Gastrocnemius medialis (tissue), 4 donors: ENCODE measurements around the gene SLC9A4. TPM values are rescaled to one million over a fixed set of nuclear protein-coding genes. Genes with fewer than 3 reads are reported as not detected.

Experiments
- ATAC-seq, 2 donors: fragments of 150-250 bp; one replicate each; pipeline ENCODE4 v1.9.1; 2016
- DNase-seq, 2 donors: peaks; one replicate each; pipeline ENCODE4 v3.0.0-alpha.2; 2019
- H3K27ac ChIP-seq, 4 donors: fragments of 200-600 bp; sonication (generic); 1 replicate in 1 of 4; 2 replicates in 3 of 4; pipeline ENCODE4 v1.5.1; 2016 to 2018; ENCODE audit warnings: mild to moderate bottlenecking in 2 of 4, moderate library complexity in 1 of 4
- H3K27me3 ChIP-seq, 3 donors: fragments of 200-600 bp; sonication (generic) in 2 of 3; 1 replicate in 1 of 3; 2 replicates in 2 of 3; pipeline versions ENCODE4 v1.5.1 to v1.6.0; 2016 to 2019; ENCODE audit warnings: mild to moderate bottlenecking in 1 of 3, moderate library complexity in 1 of 3
- H3K36me3 ChIP-seq, 2 donors: fragments of 200-600 bp; sonication (generic) in 1 of 2; one replicate each; pipeline ENCODE4 v1.5.1; 2017 to 2018
- H3K4me1 ChIP-seq, 2 donors: fragments of 200-600 bp; sonication (generic) in 1 of 2; one replicate each; pipeline ENCODE4 v1.5.1; 2016 to 2017; ENCODE audit warnings: mild to moderate bottlenecking in 2 of 2
- H3K4me3 ChIP-seq, 4 donors: fragments of 200-600 bp; sonication (generic) in 3 of 4; 1 replicate in 1 of 4; 2 replicates in 3 of 4; pipeline ENCODE4 v1.5.1; 2016 to 2019; ENCODE audit warnings: mild to moderate bottlenecking in 2 of 4
- H3K9me3 ChIP-seq, 3 donors: fragments of 200-600 bp; sonication (generic) in 2 of 3; 1 replicate in 1 of 3; 2 replicates in 2 of 3; pipeline ENCODE4 v1.5.1; 2016 to 2019
- POLR2A ChIP-seq, 2 donors: fragments of 450-650 bp; IDR thresholded peaks; one replicate each; pipeline ENCODE4 v1.6.1; 2017; ENCODE audit warnings: antibody characterized with exemption in 2 of 2, mild to moderate bottlenecking in 2 of 2, moderate library complexity in 2 of 2
- in situ Hi-C, 4 donors: fragments of 200-750 bp; cut with MboI; loops; one replicate each; pipeline versions ENCODE4 v1.15.0 to v1.8.0; 2017; ENCODE audit warnings: low sequenced_read_pairs in 4 of 4
- intact Hi-C: fragments of 100-400 bp; cut with DNase I; formaldehyde crosslinking; loops from one replicate; pipeline ENCODE4 v1.15.1; 2023; ENCODE audit warnings: low total_unique reads
- total RNA-seq, 4 donors: library from RNA; depleted of rRNA; stranded (reverse); fragments of >200 nt; gene quantifications; one replicate each; pipeline versions ENCODE4 v1.1.0 to v1.2.3, GENCODE V29; 2016
- TF ChIP-seq, protein P1 (sequence below), 5 experiments: fragments of 450-650 bp in 3 of 5; fragments of 200-600 bp in 2 of 5; sonication (generic) in 2 of 5; IDR thresholded peaks in 4 of 5; conservative IDR thresholded peaks in 1 of 5; 1 replicate in 4 of 5; 2 replicates in 1 of 5; pipeline ENCODE4 v1.5.1; 2016 to 2019; ENCODE audit warnings: antibody characterized with exemption in 5 of 5, mild to moderate bottlenecking in 3 of 5, moderate library complexity in 3 of 5

SLC9A4 gene
- total RNA-seq, 4 donors from 2014 or later: not detected

DNA sequence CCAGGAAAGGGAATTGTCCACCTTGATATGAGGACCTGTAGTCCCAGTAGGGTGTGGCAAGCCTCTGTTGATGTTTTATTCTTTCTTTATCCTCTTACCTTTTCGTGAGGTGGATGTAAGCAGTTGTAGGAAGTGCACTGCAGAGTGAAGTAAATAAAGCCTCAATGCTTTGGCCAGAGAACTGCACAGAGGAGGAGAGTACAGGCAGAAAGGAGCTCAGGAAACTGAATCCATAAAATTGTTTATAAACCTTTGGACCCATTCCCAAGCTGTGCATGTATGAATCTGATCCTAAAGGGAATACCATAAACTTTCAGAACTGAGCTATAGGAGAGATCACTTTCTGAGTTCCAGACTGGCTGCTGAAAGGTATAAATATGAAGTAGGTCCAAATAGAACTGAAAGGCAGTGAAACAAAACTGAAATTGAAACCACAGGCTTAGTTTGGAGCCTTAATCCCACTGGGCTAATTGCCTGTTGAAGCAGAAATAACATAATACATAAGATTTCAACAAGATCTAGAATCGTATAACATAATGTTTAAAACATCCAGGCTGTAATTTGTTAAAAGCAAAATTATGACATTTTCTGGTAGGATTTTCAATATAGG, 17.9 kb upstream of the SLC9A4 start:
- Histone ChIP-seq H3K27me3 (no peaks in the 10 kb centered on the region), H3K9me3 (no peaks in the 10 kb centered on the region), H3K4me3 (no peak overlapping the region), H3K27ac (no peak overlapping the region), H3K36me3 (no peaks in the 10 kb centered on the region), H3K4me1 (no peaks in the 10 kb centered on the region)
- intact Hi-C loops: no loop called here
- in situ Hi-C loops: loop anchor here in 1 of 4 donors (10.0 to 25.0 kb wide), 2 partner anchors 468 to 1040 kb away; partner anchors contain the start of gene IL1R2
- TF ChIP-seq POLR2A (IDR thresholded peaks at IDR 0.05): no peak
- TF ChIP-seq, protein P1, sequence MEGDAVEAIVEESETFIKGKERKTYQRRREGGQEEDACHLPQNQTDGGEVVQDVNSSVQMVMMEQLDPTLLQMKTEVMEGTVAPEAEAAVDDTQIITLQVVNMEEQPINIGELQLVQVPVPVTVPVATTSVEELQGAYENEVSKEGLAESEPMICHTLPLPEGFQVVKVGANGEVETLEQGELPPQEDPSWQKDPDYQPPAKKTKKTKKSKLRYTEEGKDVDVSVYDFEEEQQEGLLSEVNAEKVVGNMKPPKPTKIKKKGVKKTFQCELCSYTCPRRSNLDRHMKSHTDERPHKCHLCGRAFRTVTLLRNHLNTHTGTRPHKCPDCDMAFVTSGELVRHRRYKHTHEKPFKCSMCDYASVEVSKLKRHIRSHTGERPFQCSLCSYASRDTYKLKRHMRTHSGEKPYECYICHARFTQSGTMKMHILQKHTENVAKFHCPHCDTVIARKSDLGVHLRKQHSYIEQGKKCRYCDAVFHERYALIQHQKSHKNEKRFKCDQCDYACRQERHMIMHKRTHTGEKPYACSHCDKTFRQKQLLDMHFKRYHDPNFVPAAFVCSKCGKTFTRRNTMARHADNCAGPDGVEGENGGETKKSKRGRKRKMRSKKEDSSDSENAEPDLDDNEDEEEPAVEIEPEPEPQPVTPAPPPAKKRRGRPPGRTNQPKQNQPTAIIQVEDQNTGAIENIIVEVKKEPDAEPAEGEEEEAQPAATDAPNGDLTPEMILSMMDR (IDR thresholded peaks at IDR 0.05 in 4 of 5, conservative IDR thresholded peaks at IDR 0.05 in 1 of 5): no peak
- DNase-seq (no peak), ATAC-seq (no peak)

DNA sequence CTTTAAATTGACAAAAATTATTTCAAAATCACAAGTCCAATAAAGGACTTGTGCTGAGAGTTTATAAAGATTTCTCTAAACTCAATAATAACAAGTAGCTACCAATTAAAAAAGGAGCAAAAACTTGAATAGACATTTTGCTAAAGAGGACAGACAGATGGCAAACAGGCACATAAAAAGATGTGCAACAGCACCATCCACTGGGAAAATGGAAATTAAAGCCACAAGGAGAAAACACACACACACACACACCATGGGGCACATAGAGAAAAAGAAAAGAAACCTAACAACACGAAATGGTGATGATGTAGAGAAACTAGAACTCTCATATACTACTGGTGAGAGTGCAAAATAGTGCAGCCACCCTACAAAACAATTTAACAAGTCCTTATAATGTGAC, 12.6 kb upstream of the SLC9A4 start:
- intact Hi-C loops: no loop called here
- H3K9me3 ChIP-seq: no peaks in the 10 kb centered on the region
- DNase-seq (no peak), ATAC-seq (no peak)
- no peaks in the 10 kb centered on the region for H3K36me3 ChIP-seq
- TF ChIP-seq POLR2A (IDR thresholded peaks at IDR 0.05): no peak
- no peaks in the 10 kb centered on the region for H3K27me3 ChIP-seq
- no peak overlapping the region for H3K27ac ChIP-seq
- in situ Hi-C loops: loop anchor here in 1 of 4 donors (25.0 kb wide), 1 partner anchor 473 kb away; the partner anchor contains the start of gene IL1R2
- no peak overlapping the region for H3K4me3 ChIP-seq
- no peaks in the 10 kb centered on the region for H3K4me1 ChIP-seq

DNA sequence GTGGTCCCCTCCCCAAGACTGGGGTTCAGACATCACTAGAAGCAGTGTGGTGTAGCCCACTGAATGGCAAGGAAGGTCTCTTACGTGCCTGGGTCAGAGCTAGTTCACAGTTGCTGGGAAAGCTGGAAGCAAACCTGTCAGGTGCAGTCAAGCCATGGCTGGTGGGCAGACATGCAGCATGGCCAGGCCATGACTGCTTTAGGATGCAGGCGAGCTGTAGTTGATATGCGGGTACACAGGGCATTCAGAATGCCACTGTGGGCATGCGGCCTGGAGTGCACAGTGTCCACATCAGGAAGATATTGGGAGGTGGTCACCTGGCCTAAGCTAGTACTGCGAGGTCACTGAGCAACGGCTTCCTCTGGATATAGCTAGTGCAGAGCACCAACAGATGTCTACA, 11.8 kb upstream of the SLC9A4 start:
- Histone ChIP-seq H3K27me3 (no peaks in the 10 kb centered on the region), H3K9me3 (no peaks in the 10 kb centered on the region), H3K27ac (no peak overlapping the region), H3K4me1 (no peaks in the 10 kb centered on the region), H3K4me3 (no peak overlapping the region), H3K36me3 (no peaks in the 10 kb centered on the region)
- TF ChIP-seq POLR2A (IDR thresholded peaks at IDR 0.05): no peak
- TF ChIP-seq, protein P1 (IDR thresholded peaks at IDR 0.05 in 4 of 5, conservative IDR thresholded peaks at IDR 0.05 in 1 of 5): no peak
- ATAC-seq: no peak
- intact Hi-C loops: no loop called here
- no peak for DNase-seq
- in situ Hi-C loops: loop anchor here in 1 of 4 donors (25.0 kb wide), 1 partner anchor 474 kb away; the partner anchor contains the start of gene IL1R2

DNA sequence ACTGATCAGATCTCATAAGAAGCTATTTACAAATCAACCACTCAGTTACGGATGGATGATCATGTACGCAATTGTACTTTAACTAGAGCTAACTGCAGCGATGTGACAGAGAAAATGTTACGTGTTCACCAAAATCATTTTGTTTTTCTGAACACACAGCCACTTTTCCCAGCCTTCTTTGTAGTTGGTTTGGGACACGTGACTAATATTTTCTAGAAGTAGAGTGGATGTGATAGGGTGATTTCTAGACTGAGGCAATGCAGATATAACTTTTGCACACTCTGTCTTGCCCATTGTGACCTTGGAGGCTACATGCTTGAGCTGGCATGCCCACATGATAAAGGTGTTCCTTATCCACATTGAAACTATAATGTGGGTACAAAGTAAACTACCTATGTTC, 9.9 kb upstream of the SLC9A4 start:
- no peak for DNase-seq
- Histone ChIP-seq H3K36me3 (no peaks in the 10 kb centered on the region), H3K4me3 (no peak overlapping the region), H3K27ac (no peak overlapping the region), H3K27me3 (no peaks in the 10 kb centered on the region), H3K4me1 (no peaks in the 10 kb centered on the region), H3K9me3 (no peaks in the 10 kb centered on the region)
- in situ Hi-C loops (loop anchor here in 1 of 4 donors (25.0 kb wide), 1 partner anchor 476 kb away; the partner anchor contains the start of gene IL1R2), intact Hi-C loops (no loop called here)
- no peak for ATAC-seq
- TF ChIP-seq, protein P1 (IDR thresholded peaks at IDR 0.05 in 4 of 5, conservative IDR thresholded peaks at IDR 0.05 in 1 of 5): no peak
- TF ChIP-seq POLR2A (IDR thresholded peaks at IDR 0.05): no peak

DNA sequence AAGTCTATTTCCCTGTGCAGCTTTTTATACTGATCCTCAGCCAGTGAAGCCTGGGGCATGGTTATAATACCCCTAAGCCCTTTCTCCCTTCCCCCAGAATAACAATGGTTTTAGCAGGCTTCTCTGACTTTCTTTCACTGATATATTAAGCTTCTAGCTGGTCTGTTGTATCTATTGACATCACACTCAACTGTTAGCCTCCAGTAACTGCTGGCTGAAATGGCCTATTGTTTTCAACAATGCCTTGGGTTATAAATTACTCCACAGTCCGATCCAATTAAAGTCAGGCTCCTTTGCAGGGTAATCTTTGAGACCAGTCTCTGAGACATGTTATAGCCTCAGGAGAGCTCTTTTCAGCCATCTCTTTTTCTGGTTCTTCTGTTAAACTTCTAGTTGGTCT, 2.9 kb upstream of the SLC9A4 start:
- intact Hi-C loops: loop anchor here (5.0 kb wide), 1 partner anchor 232 kb away; no protein-coding TSS in a partner anchor
- no peaks in the 10 kb centered on the region for H3K9me3 ChIP-seq
- TF ChIP-seq POLR2A (IDR thresholded peaks at IDR 0.05): no peak
- TF ChIP-seq, protein P1 (IDR thresholded peaks at IDR 0.05 in 4 of 5, conservative IDR thresholded peaks at IDR 0.05 in 1 of 5): no peak
- no peak for DNase-seq
- H3K27ac ChIP-seq: no peak overlapping the region
- no peaks in the 10 kb centered on the region for H3K27me3 ChIP-seq
- no peak overlapping the region for H3K4me3 ChIP-seq
- ATAC-seq: no peak
- no peaks in the 10 kb centered on the region for H3K4me1 ChIP-seq
- H3K36me3 ChIP-seq: no peaks in the 10 kb centered on the region
- in situ Hi-C loops: loop anchor here in 2 of 4 donors (5.0 to 25.0 kb wide), 4 partner anchors 142 to 483 kb away; partner anchors contain the start of genes IL1R2 (in 1 of the 2) and SLC9A2 (in 1 of the 2)
